AG09319 (cell line): Measurements from ENCODE around the gene PANK3.

ENCODE experiments used
- DNase-seq: peaks from one replicate; pipeline ENCODE4 v3.0.0-alpha.2; 2010; ENCODE audit warnings: low read depth; ENCODE audit errors: extremely low read depth
- CTCF ChIP-seq: IDR thresholded peaks from 2 replicates; pipeline ENCODE4 v1.5.1; 2011; ENCODE audit warnings: low read depth, mild to moderate bottlenecking, inconsistent platforms, low read length, moderate library complexity

PANK3 gene

GRCh38 chr5:168612123-168612522 lies 33.0 kb upstream of the PANK3 start:
- no peak for TF ChIP-seq CTCF
- DNase-seq = no peak

GRCh38 chr5:168611165-168611564 lies 32.0 kb upstream of the PANK3 start:
- no peak for DNase-seq
- TF ChIP-seq CTCF = no peak

- no peak for TF ChIP-seq CTCF
- no peak for DNase-seq
Observed at GRCh38 chr5:168609806-168610482, 30.8 kb upstream of the PANK3 start.

DNA sequence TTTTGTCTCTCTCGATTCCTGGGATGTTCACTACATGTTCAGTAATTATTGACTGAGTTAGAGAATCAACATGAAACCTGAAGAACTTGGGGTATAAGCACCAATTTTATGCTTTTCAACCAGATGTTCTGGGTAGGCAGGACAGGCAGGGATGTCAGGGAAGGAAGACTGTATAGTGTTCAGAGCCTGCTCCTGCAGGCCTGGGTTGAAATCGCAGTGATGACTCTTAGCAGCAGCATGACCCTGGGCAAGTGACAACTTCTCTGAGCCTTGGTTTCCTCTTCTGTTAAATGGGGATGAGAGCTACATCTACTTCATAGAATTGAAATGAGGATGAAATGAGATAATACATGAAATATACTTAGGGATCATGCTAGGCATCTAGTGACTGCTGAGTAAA lies 29.7 kb upstream of the PANK3 start:
- no peak for TF ChIP-seq CTCF

DNA sequence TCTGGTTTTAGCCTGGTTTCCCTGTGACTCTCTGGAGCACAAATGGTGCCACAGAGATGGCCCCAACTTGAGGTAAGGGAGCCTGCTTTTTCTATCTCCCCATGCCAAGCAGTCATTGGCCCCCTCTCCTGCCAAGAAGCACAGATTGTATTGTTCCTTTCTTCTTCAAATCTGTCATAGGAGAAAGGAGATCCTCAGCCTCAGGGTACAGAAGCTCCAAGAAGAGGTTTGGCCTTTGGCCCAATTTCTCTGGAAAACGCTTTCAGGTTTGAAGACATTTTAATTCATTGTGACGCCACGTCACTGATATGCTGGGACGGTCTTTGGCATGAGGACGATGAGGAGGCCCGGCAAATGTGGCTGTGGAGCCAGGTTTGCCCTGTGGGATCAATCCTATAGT lies 29.2 kb upstream of the PANK3 start:
- DNase-seq = no peak
- TF ChIP-seq CTCF = no peak

More for the DNA sequence above, 29.7 kb upstream of the PANK3 start:
- DNase-seq = no peak

DNA sequence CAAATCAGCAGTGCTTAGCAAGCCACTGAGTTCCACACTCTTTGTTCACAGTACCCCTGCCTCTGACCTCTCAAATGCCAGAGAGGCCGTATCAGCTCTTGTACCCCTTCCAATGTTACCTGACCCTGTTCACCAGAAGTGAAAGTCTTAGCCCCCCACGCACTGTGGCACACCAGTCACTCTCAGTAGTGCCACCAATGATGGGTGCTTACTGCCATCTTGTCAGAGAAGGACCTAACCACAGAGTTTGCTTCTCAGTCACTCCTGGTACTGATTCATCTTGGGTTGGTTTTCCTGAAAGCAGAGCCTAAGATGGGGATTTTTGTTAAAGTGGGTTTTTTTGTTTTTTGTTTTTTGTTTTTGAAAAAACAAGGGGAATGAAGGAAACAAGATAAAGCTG lies 28.8 kb upstream of the PANK3 start:
- TF ChIP-seq CTCF = no peak
- no peak for DNase-seq

- TF ChIP-seq CTCF = no peak
Observed at GRCh38 chr5:168606562-168606961, 27.4 kb upstream of the PANK3 start.

More at GRCh38 chr5:168606562-168606961, 27.4 kb upstream of the PANK3 start:
- DNase-seq = no peak
